Activated CD4-positive, CD25-positive, alpha-beta regulatory T cell treated with anti-CD3 and anti-CD28 coated beads, Interleukin-2, amount 50 U/mL, for 24 hours (primary cell): ENCODE measurements around the gene FNIP2.
"Not testable (repeated sequence)": the region's sequence is repeated elsewhere in the genome, so short reads cannot be mapped to it uniquely, and the experiment has no call there.

Experiments
- ATAC-seq, 2 donors: fragments of 150-1000 bp; cut with Tn5 transposase; one replicate each; pipeline ENCODE4 v1.10.0; 2021; ENCODE audit warnings: mild to moderate bottlenecking in 1 of 2, moderate library complexity in 1 of 2

Gene FNIP2

DNA sequence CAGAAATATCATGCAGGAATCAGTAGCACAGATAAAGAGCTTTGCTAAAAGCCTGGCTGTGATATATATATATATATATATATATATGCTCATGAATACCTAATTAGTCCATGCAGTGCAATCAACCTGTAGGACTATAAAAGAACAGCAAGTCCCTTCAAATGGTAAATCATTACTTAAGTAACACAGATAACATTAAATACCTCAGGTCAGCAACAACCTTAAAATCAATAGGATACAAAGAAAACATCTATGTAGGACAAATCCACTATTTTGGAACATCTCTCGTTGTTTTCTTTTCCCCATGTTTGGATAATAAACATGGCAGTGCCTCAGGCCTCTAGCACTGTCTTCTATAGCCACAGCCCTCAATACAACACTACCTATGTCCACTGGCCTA, 106.6 kb downstream of the FNIP2 start:
- ATAC-seq: no peak

DNA sequence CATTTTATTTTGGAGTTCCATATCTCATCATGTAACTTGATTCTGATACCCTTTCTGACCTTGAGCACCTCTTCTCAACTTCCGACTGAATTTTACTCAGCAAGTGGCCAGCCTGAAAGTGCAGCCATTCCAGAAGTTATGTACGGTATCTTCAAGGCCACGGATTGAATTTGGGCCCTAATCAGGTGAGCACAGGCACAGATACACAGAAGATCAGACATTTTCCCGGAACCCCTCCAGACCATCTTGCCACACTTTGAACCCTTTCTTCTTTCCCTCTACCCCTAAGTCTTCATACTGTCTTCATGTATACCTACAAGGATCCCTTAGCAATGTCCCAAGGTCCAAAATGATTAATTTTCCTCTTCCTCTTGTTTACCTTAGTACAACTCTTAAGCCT, 108.2 kb downstream of the FNIP2 start:
- no peak for ATAC-seq

DNA sequence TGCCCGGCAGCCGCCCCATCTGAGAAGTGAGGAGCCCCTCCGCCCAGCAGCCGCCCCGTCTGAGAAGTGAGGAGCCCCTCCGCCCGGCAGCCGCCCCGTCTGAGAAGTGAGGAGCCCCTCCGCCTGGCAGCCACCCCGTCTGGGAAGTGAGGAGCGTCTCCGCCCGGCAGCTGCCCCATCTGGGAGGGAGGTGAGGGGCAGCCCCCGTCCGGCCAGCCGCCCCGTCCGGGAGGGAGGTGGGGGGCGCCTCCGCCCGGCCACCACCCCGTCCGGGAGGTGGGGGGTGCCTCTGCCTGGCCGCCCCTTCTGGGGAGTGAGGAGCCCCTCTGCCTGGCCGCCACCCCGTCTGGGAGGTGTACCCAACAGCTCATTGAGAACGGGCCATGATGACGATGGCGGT, 113.3 kb downstream of the FNIP2 start:
- not testable (repeated sequence) for ATAC-seq

DNA sequence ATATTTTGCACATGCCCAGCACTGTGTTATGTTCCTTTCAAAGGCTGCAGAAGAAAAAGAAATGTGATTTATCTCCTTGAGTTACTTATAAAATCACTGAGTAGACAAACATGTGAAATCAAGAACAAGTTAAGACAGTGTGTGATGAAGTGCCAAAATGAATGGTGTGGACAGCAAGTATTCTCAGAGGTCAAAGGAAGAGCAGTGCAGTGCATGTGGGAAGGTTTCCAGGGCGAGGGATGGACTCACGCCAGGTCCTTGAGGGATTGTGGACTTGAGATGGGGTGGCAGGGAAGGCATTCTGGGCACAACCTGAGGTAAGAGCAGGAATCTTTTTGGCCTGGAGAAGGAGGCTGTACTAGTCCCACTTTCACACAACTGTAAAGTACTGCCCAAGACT, 115.5 kb downstream of the FNIP2 start:
- ATAC-seq: no peak

DNA sequence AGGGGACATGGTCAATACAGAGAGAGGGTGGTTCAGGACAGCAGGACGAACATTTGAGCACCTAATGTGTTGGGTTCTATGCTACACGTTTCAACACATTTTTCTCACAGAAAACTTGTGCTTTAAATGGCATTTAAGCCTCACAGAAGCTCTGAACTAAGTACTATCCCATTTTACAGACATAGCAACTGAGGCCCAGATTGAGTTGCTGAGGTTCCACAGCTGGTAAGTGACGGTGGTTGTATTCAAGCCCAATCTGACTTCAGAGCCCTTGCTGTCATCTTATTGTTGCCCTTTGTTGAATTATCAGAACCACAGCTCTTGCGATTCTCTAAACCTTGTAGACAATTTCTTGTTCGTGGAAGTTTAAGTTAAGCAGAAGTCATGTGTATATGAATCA, 116.7 kb downstream of the FNIP2 start:
- no peak for ATAC-seq

DNA sequence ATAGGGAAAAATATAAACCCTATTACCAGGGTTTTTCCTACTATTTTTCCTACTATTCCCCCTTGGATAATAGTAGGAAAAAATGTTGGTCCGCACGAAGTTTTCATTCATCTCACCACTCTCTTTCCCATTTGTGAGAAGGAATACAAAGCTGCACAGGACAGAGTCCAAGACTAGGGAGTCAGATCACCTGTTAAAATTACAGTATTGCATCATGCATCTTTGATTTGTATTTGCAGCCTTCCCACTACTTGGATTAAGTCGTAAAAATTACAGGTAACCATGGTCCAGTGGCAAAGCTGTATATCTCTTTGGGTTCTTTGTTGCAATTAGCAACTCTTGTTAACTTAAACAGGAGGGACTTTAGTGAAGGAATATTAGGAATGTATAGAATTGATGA, 121.5 kb downstream of the FNIP2 start:
- ATAC-seq: no peak

DNA sequence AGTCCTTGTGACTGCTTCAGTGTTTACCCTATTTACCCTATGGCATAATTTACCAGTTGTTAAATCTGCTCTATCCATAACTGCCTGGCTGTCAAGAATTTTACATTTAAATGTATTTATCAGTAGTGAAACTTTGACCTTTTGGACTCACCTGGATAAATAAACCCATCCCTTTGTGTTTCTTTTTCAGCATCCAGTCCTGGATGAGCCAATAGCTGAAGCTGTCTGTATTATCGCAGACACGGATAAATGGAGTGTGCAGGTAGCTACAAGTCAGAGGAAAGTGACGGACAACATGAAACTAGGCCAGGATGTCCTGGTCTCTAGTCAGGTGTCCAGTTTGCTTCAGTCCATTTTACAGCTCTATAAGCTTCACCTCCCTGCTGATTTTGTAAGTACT, 122.4 kb downstream of the FNIP2 start:
- no peak for ATAC-seq

DNA sequence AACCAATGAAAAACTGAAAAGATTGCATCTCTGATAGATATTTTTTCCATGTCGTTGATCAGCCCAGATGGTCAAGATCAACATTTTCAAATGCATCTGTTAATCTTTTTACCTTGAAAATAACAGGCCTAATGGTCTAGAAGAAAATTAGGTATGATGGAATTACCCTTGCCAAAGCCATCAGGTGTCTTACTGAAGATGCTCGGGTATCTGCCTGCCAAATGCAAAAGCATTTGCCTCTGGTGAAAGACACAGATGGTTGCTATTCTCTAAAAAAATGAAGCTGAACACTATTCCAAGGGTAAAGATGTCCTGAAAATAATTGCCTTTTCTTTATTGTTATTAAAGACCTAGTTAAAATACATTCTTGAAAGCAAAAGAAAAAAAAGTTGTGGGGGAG, 126.0 kb downstream of the FNIP2 start:
- ATAC-seq: no peak

DNA sequence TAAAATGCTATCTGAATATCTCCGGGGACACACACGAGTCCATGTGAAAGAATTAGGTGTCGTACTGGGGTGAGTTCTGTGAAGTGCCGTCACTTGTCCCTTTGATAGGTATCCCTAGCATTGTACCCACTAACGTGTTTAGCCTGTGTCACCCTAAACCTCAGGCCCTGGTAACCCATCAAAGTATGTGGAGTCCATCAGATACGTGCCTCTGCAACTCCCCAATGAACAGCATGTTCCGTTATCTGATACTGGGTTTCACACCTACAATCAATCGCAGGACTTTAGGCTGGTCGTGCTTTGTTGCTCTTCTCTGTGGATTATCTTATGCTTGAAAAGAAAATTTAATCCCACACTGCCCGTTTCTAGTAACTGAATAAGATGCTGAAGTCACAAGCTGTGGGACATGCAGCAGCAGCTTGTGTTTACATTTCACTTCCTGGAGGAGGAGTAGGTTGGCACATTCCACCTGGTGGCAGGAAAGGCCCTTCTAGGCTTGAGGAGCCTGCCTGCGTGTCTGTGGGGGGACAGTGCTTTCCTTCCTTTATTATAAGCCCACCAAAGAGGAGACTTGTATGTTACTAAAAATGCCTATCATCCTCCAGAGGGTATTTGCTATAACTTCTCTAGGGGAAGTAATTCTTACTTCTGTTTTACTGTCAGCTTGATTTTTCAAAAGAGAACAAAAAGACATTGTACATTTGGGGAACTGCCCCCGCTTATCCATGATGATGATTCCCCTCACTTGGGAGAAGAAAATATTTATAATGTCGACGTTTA, 127.2 kb downstream of the FNIP2 start:
- no peak for ATAC-seq

DNA sequence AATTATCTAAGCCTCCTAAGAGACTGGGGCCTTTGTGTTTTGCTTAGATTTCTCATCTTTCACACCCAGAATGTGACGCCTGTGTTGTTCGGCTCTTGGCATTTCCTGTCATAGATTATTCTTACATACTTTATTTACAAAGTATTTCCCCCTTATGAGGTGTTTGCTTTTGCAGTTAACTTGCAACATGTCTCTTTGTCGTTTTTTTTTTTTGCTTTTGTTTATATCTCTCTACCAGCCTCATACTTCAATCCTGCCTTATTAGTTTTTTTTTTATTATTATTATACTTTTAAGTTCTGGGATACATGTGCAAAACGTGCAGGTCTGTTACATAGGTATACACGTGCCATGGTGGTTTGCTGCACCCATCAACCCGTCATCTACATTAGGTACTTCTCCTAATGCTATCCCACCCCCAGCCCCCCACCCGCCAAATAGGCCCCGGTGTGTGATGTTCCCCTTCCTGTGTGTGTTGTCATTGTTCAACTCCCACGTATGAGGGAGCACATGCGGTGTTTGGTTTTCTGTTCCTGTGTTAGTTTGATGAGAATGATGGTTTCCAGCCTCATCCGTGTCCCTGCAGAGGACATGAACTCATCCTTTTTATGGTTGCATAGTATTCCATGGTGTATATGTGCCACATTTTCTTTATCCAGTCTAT, 127.9 kb downstream of the FNIP2 start:
- not testable (repeated sequence) for ATAC-seq

DNA sequence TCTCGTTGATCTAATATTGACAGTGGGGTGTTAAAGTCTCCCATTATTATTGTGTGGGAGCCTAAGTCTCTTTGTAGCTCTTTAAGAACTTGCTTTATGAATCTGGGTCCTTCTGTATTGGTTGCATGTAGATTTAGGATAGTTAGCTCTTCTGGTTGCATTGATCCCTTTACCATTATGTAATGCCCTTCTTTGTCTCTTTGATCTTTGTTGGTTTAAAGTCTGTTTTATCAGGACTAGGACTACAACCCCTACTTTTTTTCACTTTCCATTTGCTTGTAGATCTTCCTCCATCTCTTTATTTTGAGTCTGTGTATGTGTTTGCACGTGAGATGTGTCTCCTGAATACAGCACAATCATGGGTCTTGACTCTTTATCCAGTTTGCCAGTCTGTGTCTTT, 131.6 kb downstream of the FNIP2 start:
- ATAC-seq: not testable (repeated sequence)

DNA sequence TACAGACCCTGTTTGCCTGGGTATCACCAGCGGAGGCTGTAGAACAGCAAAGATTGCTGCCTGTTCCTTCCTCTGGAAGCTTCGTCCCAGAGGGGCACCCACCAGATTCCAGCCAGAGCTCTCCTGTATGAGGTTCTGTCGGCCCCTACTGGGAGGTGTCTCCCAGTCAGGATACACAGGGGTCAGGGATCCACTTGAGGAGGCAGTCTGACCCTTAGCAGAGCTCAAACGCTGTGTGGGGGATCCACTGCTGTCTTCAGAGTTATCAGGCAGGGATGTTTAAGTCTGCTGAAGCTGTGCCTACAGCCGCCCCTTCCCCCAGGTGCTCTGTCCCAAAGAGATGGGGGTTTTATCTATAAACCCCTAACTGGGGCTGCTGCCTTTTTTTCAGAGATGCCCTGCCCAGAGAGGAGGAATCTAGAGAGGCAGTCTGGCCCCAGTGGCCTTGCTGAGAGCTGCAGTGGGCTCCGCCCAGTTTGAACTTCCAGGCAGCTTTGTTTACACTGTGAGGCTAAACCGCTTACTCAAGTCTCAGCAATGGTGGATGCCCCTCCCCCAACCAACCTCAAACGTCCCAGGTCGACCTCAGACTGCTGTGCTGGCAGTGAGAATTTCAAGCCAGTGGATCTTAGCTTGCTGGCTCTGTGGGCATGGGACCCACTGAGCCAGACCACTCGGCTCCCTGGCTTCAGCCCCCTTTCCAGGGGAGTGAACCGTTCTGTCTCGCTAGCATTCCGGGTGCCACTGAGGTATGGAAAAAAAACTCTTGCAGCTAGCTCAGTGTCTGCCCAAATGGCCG, 133.7 kb downstream of the FNIP2 start:
- ATAC-seq: not testable (repeated sequence)

DNA sequence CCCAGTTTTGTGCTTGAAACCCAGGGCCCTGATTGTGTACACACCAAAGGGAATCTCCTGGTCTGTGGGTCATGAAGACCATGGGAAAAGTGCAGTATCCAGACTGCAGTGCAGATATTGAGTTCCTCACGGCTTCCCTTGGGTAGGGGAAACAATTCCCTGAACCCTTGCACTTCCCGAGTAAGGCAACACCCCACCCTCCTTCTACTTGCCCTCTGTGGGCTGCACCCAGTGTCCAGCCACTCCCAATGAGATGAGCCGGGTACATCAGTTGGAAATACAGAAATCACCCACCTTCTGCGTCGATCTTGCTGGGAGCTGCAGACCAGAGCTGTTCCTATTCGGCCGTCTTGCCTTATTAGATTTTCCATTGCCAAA, 134.2 kb downstream of the FNIP2 start:
- ATAC-seq: no peak

DNA sequence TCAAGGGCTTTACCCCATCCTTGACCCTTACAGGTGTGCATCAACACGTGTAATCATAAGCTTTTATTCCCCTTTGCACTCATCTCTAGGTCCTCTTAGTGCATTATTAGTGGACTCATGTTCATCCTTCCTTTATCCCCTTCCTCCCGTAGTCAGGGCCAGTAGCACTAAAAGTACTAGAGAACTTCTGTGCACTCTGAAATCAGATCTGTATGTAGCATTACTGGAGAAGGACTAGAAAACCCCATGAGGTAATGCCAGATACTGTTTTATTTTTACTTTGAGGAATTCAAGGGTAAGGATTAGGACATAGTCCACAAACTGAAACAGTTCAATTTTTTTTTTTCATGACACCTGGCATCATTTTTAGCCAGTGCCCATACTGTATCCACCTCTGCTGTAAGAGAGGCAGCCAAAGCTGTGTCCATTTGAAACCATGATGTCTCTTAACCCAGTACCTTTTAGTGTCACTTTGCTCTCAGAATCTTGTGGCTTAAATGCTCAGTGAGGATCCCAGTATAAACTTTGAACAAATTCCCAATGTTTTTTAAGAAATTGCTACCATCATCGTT, 134.7 kb downstream of the FNIP2 start:
- no peak for ATAC-seq

DNA sequence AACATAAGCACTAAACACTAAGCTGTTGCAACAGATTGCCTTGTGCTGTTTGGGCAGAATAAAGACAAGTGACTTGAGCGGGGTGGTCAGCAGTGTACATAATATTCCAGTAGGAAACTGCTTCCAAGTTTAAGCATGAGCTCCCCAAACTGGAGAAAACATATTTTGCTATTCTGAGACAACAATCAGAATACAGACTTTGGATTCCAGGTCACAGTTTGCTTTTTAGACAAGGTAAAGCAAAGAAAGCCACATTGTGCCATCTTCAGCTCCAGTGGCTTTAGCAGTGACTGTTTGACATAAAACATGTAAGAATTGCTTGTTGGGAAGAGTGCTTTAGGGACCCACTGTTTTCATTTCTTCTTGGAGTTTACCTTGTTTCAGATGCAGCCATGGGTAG, 136.0 kb downstream of the FNIP2 start:
- ATAC-seq: no peak

DNA sequence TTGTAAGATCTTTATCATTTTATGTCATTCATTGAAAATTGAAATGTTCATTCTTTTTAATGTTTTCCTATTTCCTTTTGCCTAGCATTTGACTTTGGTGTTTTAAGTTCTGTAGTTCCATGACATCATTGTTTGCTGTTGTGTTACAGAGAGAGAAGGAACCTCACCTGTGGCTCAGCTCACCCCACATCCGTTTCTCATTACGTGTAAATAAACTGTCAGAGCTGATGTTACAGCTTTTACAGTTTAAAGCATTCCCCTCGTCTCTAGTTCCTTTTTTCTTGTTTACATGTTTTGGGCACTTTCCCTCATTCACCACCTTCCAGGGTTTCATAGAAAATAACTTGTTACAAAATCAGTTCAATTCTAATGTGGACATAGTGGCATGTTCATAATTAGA, 137.2 kb downstream of the FNIP2 start:
- ATAC-seq: no peak

DNA sequence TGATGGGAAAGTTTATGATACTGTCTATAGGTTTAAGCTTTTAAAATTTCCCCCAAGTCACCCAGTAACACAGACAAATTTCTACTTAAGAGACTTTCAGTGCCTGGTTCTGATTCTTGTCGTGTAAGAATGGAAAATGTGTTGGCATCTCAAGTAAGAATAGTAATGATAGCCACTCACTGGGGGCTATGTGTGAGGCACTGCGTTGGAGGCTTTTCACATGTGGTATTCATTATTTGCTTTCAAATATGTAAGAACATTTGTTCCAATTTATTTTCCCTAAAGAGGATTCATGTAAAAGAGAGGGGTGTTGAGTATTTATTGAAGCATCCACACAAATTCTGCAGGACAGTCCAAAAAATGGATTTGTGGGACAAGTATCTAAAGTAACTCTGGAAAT, 143.6 kb downstream of the FNIP2 start:
- no peak for ATAC-seq

DNA sequence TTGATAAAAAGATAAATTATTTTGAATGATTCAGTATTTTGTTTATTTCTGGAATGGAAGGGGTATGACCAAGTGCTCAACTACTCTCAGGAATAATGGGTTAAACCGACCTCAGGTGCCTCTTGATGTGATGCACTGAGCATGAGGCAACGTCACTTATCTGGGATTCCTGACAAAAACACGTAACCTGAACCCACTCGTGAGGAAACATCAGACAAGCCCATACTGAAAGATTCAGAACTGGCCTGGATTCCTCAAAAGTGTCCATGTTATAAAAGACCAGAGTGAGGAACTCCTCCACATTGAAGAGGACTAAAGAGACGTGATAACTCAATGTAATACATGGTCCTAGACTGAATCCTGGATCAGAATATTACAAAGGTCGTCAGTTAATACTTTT, 144.0 kb downstream of the FNIP2 start:
- no peak for ATAC-seq

DNA sequence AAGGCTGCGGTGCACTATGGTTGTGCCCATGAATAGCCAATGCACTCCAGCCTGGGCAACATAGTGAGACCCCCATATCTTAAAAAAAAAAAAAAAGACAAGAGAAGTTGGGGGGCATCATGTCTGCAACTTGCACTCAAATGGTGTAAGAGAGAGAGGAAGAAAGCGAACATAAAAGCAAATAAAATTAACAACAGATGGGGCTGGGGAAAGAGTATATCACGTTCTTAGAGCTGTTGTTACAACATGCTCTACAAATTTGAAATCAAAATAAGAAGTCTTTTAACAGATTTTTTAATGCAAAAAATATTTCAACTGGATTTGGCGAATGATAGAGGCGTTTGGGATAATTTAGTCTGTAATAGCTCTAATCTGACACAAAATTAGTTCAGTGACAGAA, 144.9 kb downstream of the FNIP2 start:
- ATAC-seq: no peak

DNA sequence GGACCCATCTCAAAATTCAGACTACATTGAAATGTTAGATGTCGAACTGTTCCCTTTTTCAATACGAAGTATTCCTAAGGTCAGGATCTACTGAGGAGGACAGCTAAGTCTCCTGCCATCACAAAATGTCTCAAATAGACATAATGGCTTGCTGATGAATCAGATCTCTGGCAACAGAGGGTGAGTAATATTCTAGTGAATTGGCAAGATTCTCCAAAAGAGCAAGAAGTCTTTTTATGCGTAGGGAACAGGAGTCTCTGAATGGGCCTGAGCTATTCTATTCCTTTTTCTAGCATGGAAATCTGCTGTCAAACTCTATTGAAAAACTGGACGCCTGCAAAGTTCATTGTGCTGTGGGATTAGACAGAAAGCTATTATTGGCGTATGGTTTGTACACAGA, 145.4 kb downstream of the FNIP2 start:
- no peak for ATAC-seq

DNA sequence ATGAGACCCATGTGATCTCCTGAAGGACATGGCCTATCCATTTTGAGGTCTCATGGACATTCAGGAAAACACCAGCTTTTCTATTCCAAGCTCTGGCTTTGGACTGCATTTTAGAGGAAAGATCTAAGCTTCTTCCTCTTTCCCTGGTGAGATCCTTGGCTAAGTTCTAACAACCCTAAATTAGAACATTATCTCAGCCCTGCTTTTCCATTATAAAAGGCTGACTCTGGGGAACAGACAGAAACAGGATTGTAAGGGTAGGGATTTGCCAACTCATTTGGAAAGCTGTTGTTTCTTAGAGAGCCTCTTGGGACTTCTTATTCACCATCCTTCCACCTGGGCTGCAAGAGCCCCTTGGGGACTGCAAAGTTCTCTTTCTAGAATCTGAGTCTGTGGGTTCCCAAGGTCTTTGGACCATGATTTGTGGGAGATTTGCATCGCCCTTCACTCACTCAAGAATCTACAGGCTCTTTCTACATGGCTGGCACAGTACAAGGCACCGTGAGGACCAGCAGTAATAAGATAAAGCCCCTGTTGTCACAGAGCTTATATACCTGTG, 146.9 kb downstream of the FNIP2 start:
- no peak for ATAC-seq

DNA sequence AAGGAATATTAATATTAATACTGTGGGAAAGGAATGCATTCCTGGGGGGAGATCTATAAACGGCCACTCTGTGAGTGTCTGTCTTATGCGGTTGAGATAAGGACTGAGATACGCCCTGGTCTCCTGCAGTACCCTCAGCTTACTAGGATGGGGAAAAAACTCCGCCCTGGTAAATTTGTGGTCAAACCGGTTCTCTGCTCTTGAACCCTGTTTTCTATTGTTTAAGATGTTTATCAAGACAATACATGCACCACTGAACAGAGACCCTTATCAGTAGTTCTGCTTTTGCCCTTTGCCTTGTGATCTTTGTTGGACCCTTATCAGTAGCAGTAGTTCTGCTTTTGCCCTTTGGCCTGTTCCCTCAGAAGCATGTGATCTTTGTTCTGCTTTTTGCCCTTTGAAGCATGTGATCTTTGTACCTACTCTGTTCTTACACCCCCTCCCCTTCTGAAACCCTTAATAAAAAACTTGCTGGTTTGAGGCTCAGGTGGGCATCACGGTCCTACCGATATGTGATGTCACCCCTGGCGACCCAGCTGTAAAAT, 151.7 kb downstream of the FNIP2 start:
- not testable (repeated sequence) for ATAC-seq

DNA sequence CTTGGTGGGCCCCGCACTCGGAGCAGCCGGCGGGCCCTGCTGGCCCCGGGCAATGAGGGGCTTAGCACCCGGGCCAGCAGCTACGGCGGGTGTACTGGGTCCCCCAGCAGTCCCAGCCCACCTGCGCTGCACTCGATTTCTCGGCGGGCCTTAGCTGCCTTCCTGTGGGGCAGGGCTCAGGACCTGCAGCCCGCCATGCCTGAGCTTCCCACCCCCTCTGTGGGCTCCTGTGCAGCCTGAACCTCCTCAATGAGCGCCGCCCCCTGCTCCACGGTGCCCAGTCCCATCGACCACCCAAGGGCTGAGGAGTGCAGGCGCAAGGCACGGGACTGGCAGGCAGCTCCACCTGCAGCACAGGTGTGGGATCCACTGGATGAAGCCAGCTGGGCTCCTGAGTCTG, 158.9 kb downstream of the FNIP2 start:
- not testable (repeated sequence) for ATAC-seq
